Spleen (tissue), 11 donors: Measurements from ENCODE around the gene PARD6A. TPM values are rescaled to one million over a fixed set of nuclear protein-coding genes. Genes with fewer than 3 reads are reported as not detected.

ENCODE experiments used
- DNase-seq: peaks from one replicate; pipeline ENCODE4 v3.0.0-alpha.2; 2020
- H3K27ac ChIP-seq, 8 donors: fragments of 200-600 bp; sonication (generic) in 7 of 8; 1 replicate in 4 of 8; 2 replicates in 4 of 8; pipeline versions ENCODE4 v1.5.0 to v1.8.0; 2016 to 2021; ENCODE audit warnings: inconsistent platforms in 4 of 8, mild to moderate bottlenecking in 4 of 8, moderate library complexity in 1 of 8
- H3K27me3 ChIP-seq, 7 donors: fragments of 200-600 bp; sonication (generic) in 6 of 7; replicated peaks in 1 of 7; 1 replicate in 4 of 7; 2 replicates in 3 of 7; pipeline versions ENCODE4 v1.5.0 to v1.8.0; 2016 to 2021; ENCODE audit warnings: inconsistent platforms in 3 of 7, mild to moderate bottlenecking in 1 of 7
- H3K36me3 ChIP-seq, 6 donors: fragments of 200-600 bp; sonication (generic) in 5 of 6; 1 replicate in 4 of 6; 2 replicates in 2 of 6; pipeline versions ENCODE4 v1.5.0 to v1.8.0; 2016 to 2021; ENCODE audit warnings: inconsistent platforms in 2 of 6
- H3K4me1 ChIP-seq, 6 donors: fragments of 200-600 bp; sonication (generic) in 5 of 6; 1 replicate in 3 of 6; 2 replicates in 3 of 6; pipeline versions ENCODE4 v1.5.0 to v1.8.0; 2016 to 2021; ENCODE audit warnings: inconsistent platforms in 3 of 6
- H3K4me3 ChIP-seq, 8 donors: fragments of 200-600 bp; sonication (generic) in 7 of 8; 1 replicate in 4 of 8; 2 replicates in 4 of 8; pipeline versions ENCODE4 v1.5.0 to v1.8.0; 2016 to 2021; ENCODE audit warnings: inconsistent platforms in 4 of 8, mild to moderate bottlenecking in 4 of 8, moderate library complexity in 2 of 8
- H3K9me3 ChIP-seq, 8 donors: fragments of 200-600 bp; sonication (generic) in 7 of 8; 1 replicate in 4 of 8; 2 replicates in 4 of 8; pipeline versions ENCODE4 v1.5.0 to v1.8.0; 2016 to 2021; ENCODE audit warnings: inconsistent platforms in 4 of 8
- CTCF ChIP-seq, 11 experiments: fragments of 200-600 bp in 7 of 11; fragments of 450-650 bp in 4 of 11; sonication (generic) in 4 of 11; IDR thresholded peaks in 8 of 11; conservative IDR thresholded peaks in 3 of 11; 1 replicate in 7 of 11; 2 replicates in 4 of 11; pipeline versions ENCODE4 v1.4.0 to v1.8.0; 2016 to 2021; ENCODE audit warnings: antibody characterized with exemption in 11 of 11, inconsistent platforms in 4 of 11, mild to moderate bottlenecking in 1 of 11
- POLR2A ChIP-seq, 3 donors: fragments of 450-650 bp; IDR thresholded peaks; one replicate each; pipeline ENCODE4 v1.5.1; 2017; ENCODE audit warnings: antibody characterized with exemption in 3 of 3, mild to moderate bottlenecking in 1 of 3
- POLR2AphosphoS5 ChIP-seq, 3 donors: sonication (generic); formaldehyde crosslinking; IDR thresholded peaks; one replicate each; pipeline ENCODE4 v1.5.1; 2017; ENCODE audit warnings: antibody characterized with exemption in 3 of 3
- WGBS, 5 donors: extraction: QIAGEN DNeasy Blood & Tissue Kit in 3 of 5; methylation state at CpG; one replicate each; pipeline versions ENCODE4 v1.1.5 to v1.1.7; 2013 to 2018; 5-methylcytosine and 5-hydroxymethylcytosine counted together
- intact Hi-C: fragments of 100-400 bp; cut with DNase I; formaldehyde crosslinking; loops from one replicate; pipeline ENCODE4 v1.15.0; 2023; ENCODE audit warnings: low total_unique reads
- polyA plus RNA-seq, 3 donors: library from polyadenylated mRNA; stranded (reverse); fragments of 200-250 nt; gene quantifications; one replicate each; pipeline ENCODE4 v1.2.1, GENCODE V29; 2013
- total RNA-seq, 7 donors: library from RNA; depleted of rRNA in 3 of 7; stranded (reverse); fragments of >200 nt in 3 of 7; fragmentation: NEBNext Ultra II Directional in 4 of 7; extraction: Animal tissue kit (Norgen Biotek cat#: 25700) in 4 of 7; gene quantifications; one replicate each; pipeline versions ENCODE4 v1.1.0 to v1.2.1, GENCODE V29; 2016 to 2021
- donor health status: healthy with polysubstance abuse.
- donor health status: DM: no; HTN: no; CAD: no; lungs with moderate emphysema.
- donor health status: DM: no; HTN: no; CAD: no.
- donor health status: Bipolar disorder and iron deficiency.
- donor health status: healthy.
- donor health status: DM: no; HTN: no; CAD: no.
- donor health status: DM: yes; HTN: yes; CAD: no.

Gene PARD6A
- total and polyA plus RNA-seq, 10 donors: 3.3 to 13.8 (median 6.7) TPM

GRCh38 chr16:67636713-67637112 lies 24.0 kb upstream of the PARD6A start:
- H3K27ac ChIP-seq: no peak overlapping the region
- TF ChIP-seq CTCF (IDR thresholded peaks at IDR 0.05 in 8 of 11, conservative IDR thresholded peaks at IDR 0.05 in 3 of 11) (no peak), POLR2A (IDR thresholded peaks at IDR 0.05) (no peak), POLR2AphosphoS5 (IDR thresholded peaks at IDR 0.05) (no peak)

DNA sequence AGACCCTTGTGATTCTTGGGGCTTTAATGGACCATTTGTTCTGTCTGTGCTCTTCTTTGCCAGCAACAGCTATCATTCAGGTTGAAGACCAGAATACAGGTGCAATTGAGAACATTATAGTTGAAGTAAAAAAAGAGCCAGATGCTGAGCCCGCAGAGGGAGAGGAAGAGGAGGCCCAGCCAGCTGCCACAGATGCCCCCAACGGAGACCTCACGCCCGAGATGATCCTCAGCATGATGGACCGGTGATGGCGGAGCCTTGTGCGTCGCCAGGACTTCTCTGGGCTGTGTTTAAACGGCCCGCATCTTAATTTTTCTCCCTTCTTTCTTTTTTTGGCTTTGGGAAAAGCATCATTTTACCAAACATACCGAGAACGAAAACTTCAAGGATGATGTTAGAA lies 23.1 kb upstream of the PARD6A start:
- WGBS, 5 donors: 94 to 97% (median 95%) methylated on average over 12 of the region's 12 CpGs
- intact Hi-C loops: no loop called here
- no peaks in the 10 kb centered on the region for H3K27me3 ChIP-seq
- TF ChIP-seq POLR2AphosphoS5 (IDR thresholded peaks at IDR 0.05) (no peak), POLR2A (IDR thresholded peaks at IDR 0.05) (no peak), CTCF (IDR thresholded peaks at IDR 0.05 in 8 of 11, conservative IDR thresholded peaks at IDR 0.05 in 3 of 11) (no peak)
- DNase-seq: no peak
- H3K4me1 ChIP-seq: no peaks in the 10 kb centered on the region
- H3K9me3 ChIP-seq: no peaks in the 10 kb centered on the region
- H3K27ac ChIP-seq: no peak overlapping the region
- H3K4me3 ChIP-seq: no peak overlapping the region
- H3K36me3 ChIP-seq: peaks cover 0 to 80% (median 69%) of the 10 kb centered on the region in 6 donors

More at GRCh38 chr16:67636713-67637112, 24.0 kb upstream of the PARD6A start:
- no peak for DNase-seq
- no peaks in the 10 kb centered on the region for H3K4me1 ChIP-seq
- H3K27me3 ChIP-seq: no peaks in the 10 kb centered on the region
- H3K36me3 ChIP-seq: peaks cover 0 to 89% (median 78%) of the 10 kb centered on the region in 6 donors
- intact Hi-C loops: no loop called here
- 92 to 96% (median 95%) methylated on average over 8 of the region's 8 CpGs for WGBS, 5 donors
- H3K9me3 ChIP-seq: no peaks in the 10 kb centered on the region
- H3K4me3 ChIP-seq: no peak overlapping the region

GRCh38 chr16:67641779-67642708 lies 18.7 kb upstream of the PARD6A start:
- Histone ChIP-seq H3K36me3 (peaks cover 0 to 48% (median 30%) of the 10 kb centered on the region in 6 donors), H3K9me3 (no peaks in the 10 kb centered on the region), H3K4me1 (peaks cover 8 to 33% (median 25%) of the 10 kb centered on the region in 6 donors), H3K27me3 (peaks cover 0 to 23% (median 4%) of the 10 kb centered on the region in 7 donors), H3K4me3 (no peak overlapping the region), H3K27ac (no peak overlapping the region)
- TF ChIP-seq CTCF (IDR thresholded peaks at IDR 0.05 in 8 of 11, conservative IDR thresholded peaks at IDR 0.05 in 3 of 11) (no peak), POLR2AphosphoS5 (IDR thresholded peaks at IDR 0.05) (peak in 1 of 3 donors; percentile 13)
- no peak for DNase-seq
- WGBS, 5 donors: 69 to 90% (median 81%) methylated on average over 4 to 10 of the region's 10 CpGs
- intact Hi-C loops: loop anchor here (5.0 kb wide), 1 partner anchor 95 kb away; no protein-coding TSS in a partner anchor

DNA sequence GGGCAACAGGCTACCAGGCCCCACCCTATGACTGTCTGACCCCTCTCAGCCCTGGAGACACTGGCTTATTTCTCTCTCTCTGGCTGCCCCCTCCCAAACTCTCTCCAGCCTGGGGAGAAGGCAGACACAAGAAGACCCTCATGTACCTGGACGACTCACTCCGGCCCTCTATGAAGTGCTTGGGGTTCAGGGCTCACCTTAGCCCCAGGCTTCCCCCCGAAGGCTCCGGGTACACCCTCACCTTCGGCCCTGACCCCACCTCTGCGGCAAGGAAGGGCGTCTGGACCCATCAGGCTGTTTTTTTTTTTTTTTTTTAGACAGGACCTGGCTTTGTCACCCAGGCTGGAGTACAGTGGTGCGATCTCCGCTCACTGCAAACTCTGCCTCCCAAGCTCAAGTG lies 16.7 kb upstream of the PARD6A start:
- Histone ChIP-seq H3K27ac (no peak overlapping the region), H3K4me1 (peaks cover 8 to 50% (median 25%) of the 10 kb centered on the region in 6 donors), H3K4me3 (no peak overlapping the region), H3K27me3 (peaks cover 0 to 43% (median 6%) of the 10 kb centered on the region in 7 donors), H3K9me3 (no peaks in the 10 kb centered on the region), H3K36me3 (peaks cover 0 to 48% (median 24%) of the 10 kb centered on the region in 6 donors)
- no peak for TF ChIP-seq CTCF (IDR thresholded peaks at IDR 0.05 in 8 of 11, conservative IDR thresholded peaks at IDR 0.05 in 3 of 11)
- no peak for TF ChIP-seq POLR2A (IDR thresholded peaks at IDR 0.05)
- TF ChIP-seq POLR2AphosphoS5 (IDR thresholded peaks at IDR 0.05): no peak
- WGBS, 5 donors: 82 to 96% (median 90%) methylated on average over 9 of the region's 9 CpGs
- intact Hi-C loops: loop anchor here (5.0 kb wide), 1 partner anchor 97 kb away; no protein-coding TSS in a partner anchor
- no peak for DNase-seq
